ENCODE data around the gene CDH22.

Gene CDH22

DNA sequence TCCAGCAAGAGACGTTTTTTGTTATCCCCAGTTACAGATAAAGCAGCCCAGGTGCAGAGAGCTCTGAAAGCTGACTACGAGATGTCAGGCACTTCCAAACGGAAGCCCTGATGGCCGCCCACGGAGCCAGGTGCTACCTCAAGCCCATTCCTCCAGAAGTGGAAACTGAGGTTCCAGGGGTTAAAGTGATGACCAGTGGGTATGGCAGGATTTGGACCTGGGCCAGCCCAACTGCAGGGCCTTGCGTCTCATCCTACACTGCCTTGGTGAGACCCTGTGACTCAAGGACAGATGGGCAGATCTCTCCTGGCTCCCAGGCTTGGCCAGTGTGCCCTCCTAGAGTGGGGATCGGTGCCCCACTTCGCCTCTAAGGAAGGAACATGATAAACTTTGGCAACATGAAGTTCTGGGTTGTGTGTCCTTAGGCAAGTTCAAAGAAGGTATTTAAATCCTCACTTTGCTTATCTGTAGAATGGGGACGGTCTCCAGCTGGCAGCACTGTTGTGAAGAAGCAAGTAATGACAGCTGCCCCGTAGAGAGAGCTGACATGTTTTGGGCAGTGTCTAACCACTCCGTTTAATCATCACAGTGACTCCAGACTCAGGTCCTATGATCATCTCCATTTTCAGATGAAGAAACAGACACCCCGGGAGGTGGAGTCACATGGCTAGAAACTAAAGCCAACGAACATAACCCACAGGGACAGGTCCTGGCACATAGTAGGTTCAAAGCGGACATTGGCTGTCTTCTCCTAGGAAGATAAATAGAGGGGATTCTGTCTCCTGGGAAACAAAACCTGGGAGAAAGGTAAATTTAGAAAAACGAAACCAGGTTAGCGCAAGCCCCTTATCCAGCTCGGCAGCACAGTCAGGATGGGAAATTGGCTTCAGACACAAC is 34.4 kb upstream of the CDH22 start:
- no peak for DNase-seq

GRCh38 chr20:46342010-46342378 is 33.7 kb upstream of the CDH22 start:
- no peak for DNase-seq

- no peak for DNase-seq
Observed at GRCh38 chr20:46341074-46342009, 33.0 kb upstream of the CDH22 start.

- no peak for DNase-seq
Observed at GRCh38 chr20:46339037-46339436, 30.7 kb upstream of the CDH22 start.

GRCh38 chr20:46336735-46337134 is 28.4 kb upstream of the CDH22 start:
- no peak for DNase-seq

DNA sequence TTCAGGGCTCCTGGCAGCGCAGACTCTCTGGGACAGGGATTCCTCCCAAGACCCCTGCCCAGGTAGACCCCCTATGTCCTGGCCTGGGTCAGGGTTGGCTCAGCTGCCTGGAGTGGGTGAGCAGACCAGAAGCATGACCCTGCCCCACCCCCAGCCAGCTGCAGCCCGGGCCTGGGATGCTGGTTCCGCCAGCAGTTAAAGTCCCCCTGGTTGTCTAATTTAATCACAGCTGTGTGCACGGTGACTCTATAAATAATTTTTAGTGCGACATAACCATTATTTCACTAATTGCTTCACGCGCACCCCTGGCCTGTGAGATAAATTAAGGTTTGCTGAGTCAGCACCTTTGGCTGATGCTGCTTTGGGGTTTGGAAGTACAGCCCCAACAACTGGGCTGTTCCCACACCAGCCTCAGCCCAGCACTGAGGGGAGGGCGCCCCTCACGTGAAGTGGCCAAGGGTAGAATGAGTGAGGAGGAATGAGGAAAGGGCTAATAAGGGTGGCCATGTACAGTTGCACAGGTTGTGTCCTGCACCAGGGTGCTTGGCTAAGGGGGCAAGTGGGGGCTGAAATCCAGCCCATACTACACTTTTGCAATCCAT is 26.1 kb upstream of the CDH22 start:
- DNase-seq, result no peak

GRCh38 chr20:46333161-46333991 is 25.1 kb upstream of the CDH22 start:
- peak; percentile 61 for DNase-seq

DNA sequence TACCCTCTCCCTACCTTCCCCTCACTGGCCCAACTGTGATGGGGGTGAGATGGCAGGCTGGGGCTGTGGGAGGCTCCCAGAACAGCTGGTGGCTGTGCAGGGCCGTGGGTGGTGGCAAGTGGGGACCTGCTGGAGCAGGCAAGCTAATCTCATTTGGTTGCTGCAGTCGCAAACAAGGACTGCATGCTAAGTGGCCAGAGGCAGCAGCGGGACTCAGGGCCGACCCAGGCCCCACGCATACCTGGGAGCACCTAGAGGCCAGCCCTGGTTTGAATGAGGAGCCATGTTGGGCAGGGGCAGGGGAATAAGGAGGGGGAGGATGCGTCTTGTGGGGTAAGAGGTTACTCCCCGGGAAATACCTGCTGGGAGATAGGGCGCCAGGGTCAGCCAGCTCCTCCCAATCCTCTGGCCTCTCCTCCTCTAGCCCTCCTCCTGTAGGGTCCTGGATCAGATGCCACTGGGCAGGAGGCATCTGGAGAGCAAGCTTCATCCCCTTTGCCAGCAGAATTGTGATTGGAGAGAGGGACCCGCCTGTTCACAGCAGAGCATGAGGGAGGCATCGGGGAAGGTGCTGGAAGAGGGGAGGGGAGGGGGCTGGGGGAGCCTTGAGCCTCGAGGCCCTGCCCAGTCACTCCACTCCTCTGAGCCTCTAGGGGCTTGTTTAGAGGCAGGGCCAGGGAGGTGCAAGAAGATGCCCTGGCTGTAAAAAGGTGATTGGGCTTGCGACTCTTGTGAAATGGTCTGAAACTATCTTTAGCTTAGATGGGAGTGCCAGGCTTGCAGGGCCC is 24.3 kb upstream of the CDH22 start:
- peak; percentile 61 for DNase-seq

DNA sequence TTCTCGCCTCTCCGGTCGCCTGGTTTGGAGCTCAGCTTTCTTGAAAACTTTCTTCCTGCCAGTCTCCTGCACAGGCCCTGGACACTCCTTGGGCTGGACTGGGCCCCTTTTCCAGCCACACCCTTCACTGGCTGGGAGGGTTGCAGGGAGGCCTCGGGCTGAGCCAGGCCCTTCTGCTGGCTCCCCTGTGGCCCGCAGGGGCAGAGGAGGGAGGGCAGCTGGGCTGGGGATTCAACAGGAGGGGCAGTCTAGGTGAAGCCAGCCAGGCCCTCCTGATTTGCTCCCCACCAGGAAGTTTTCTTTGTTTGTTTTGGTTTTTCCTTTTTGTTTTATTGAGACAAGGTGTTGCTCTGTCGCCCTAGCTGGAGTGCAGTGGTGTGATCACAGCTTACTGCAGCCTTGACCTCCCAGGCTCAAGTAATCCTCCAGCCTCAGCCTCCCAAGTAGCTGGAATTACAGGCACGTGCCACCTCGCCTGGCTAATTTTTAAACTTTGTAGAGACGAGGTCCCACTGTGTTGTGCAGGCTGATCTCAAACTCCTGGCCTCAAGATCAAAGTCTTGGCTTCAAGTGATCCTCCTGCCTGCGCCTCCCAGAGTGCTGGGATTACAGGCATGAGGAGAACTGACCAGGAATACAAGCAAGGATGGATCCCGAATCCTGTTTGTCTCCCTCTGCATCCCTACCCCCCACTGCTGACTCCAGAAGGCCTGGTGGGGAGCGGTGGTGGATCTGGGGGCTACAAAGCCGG is 23.5 kb upstream of the CDH22 start:
- DNase-seq, result no peak

GRCh38 chr20:46330831-46331371 is 22.6 kb upstream of the CDH22 start:
- DNase-seq, result no peak

- peak; percentile 37 for DNase-seq
Observed at GRCh38 chr20:46330072-46330763, 21.9 kb upstream of the CDH22 start.

GRCh38 chr20:46328200-46328882 is 20.0 kb upstream of the CDH22 start:
- DNase-seq, result no peak

- no peak for DNase-seq
Observed at GRCh38 chr20:46327557-46327956, 19.3 kb upstream of the CDH22 start.

GRCh38 chr20:46325789-46326188 is 17.5 kb upstream of the CDH22 start:
- DNase-seq, result no peak

DNA sequence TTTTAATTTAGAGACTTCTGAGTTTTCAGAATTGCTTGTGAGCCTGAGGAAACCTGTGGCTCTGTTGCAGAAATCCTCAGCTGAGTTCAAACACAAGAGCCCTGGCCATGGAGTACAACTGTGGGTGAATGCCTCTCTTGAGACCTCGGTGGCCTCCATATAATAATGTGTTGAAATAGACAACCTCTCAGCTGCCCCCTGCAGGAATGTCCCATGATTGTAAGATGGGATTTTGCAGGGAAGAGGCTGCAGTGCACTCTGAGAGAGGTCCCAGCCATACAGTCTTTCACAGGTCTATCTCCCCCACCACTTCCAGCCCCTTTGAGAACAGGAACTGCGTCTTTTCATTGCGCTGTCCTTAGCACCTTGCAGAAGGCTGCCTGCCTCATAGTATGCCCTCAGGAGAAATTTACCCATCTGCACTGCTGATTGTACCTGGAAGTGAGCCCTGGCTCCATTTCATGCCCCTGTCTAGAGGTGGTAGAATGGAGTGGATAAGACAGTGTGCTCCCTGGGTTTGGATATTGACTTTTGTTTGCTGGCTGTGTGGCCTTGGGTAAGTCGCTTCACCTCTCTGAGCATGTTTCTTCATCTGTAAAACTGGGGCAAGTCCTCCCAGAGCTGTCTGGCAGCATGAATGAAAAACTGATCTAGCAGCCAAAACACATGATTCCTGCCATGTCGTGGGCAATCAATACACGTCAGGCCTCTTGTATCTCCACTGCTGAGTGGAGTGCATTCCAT is 16.8 kb upstream of the CDH22 start:
- DNase-seq, result no peak

DNA sequence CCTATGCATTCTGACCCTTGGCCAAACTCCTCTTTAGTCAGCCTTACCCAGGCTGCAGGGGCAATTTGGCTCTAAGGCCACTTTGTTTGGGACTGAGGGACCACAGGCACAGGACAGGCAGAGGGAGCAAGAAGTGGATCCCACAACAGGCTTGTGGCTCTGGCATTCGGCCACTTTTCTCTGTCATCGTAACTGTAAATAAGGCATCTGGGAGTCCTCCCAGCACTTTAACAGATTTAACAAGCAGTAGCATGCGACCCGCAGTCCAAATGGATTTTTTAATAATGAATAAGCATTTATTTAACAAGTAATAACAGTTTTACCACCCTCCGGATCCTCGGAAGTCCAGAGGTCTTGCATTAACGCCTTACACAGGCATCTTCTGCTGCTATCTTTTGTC is 16.1 kb upstream of the CDH22 start:
- no peak for DNase-seq

- no peak for DNase-seq
Observed at GRCh38 chr20:46323557-46323956, 15.3 kb upstream of the CDH22 start.

- no peak for DNase-seq
Observed at GRCh38 chr20:46322641-46323040, 14.3 kb upstream of the CDH22 start.
